Panc1 (cell line): ENCODE measurements around the gene TJP3. TPM values are rescaled to one million over a fixed set of nuclear protein-coding genes. Genes with fewer than 3 reads are reported as not detected.
"Not testable (repeated sequence)": the region's sequence is repeated elsewhere in the genome, so short reads cannot be mapped to it uniquely, and the experiment has no call there.

Source experiments
- ATAC-seq: fragments of 200-7000 bp; cut with Tn5 transposase; 2 replicates; pipeline ENCODE4 v1.9.1; 2020; ENCODE audit warnings: mild to moderate bottlenecking, moderate library complexity
- BruUV-seq: library from RNA; stranded (reverse); fragments of 400-500 nt; replicated peaks from 2 replicates; lab custom pipeline; 2021; lab: Mats Ljungman, UMichigan
- CTCF ChIA-PET: fragments of 300-600 bp; sonication (Branson Sonifier 250); formaldehyde crosslinking; loops from one replicate; lab custom pipeline; 2022; ENCODE audit warnings: antibody characterized with exemption; lab: Charles Lee
- POLR2A ChIA-PET: fragments of 300-600 bp; sonication (Branson Sonifier 250); formaldehyde crosslinking; loops from one replicate; lab custom pipeline; 2022; ENCODE audit warnings: antibody characterized with exemption; lab: Charles Lee
- DNase-seq: peaks from one replicate; pipeline ENCODE4 v3.0.0-alpha.2; 2010; ENCODE audit warnings: low read depth, low spot score
- H3K27ac ChIP-seq: 2 replicates; pipeline ENCODE4 v1.5.1; 2011; ENCODE audit warnings: mild to moderate bottlenecking, low read length, inconsistent platforms
- H3K27me3 ChIP-seq: fragments of 200-500 bp; sonication (Bioruptor generic); 2 replicates; pipeline ENCODE4 v1.6.0; 2014; ENCODE audit warnings: low read length, inconsistent platforms; ENCODE audit not compliant: control insufficient read depth, insufficient read depth
- H3K36me3 ChIP-seq: fragments of 200-500 bp; sonication (Bioruptor generic); 2 replicates; pipeline ENCODE4 v1.5.1; 2014; ENCODE audit warnings: inconsistent platforms, mild to moderate bottlenecking, low read length, moderate library complexity; ENCODE audit not compliant: control insufficient read depth, insufficient read depth
- H3K4me1 ChIP-seq: 2 replicates; pipeline ENCODE4 v1.5.1; 2011; ENCODE audit warnings: inconsistent platforms, mild to moderate bottlenecking, low read length, moderate library complexity; ENCODE audit not compliant: control insufficient read depth, insufficient read depth
- H3K4me3 ChIP-seq, 2 experiments: 2 replicates each; pipeline ENCODE4 v1.5.1; 2011 to 2012; ENCODE audit warnings: low read depth in 2 of 2, low read length in 2 of 2, mild to moderate bottlenecking in 2 of 2, inconsistent platforms in 1 of 2, moderate library complexity in 1 of 2
- H3K9me3 ChIP-seq: fragments of 200-500 bp; sonication (Bioruptor generic); 2 replicates; pipeline ENCODE4 v1.5.1; 2014; ENCODE audit warnings: low read depth, mild to moderate bottlenecking, inconsistent platforms, low read length, moderate library complexity; ENCODE audit not compliant: control insufficient read depth, insufficient read depth
- CTCF ChIP-seq: fragments of 450-650 bp; IDR thresholded peaks from 2 replicates; pipeline ENCODE4 v1.5.1; 2017; ENCODE audit warnings: mild to moderate bottlenecking
- POLR2AphosphoS5 ChIP-seq: IDR thresholded peaks from 2 replicates; pipeline ENCODE4 v1.6.1; 2012; ENCODE audit warnings: mild to moderate bottlenecking, low read depth, low read length, moderate library complexity
- REST ChIP-seq, 2 experiments: IDR thresholded peaks; 2 replicates each; pipeline ENCODE4 v1.6.1; 2011 to 2012; ENCODE audit warnings: low read depth in 2 of 2, control low read depth in 1 of 2, low read length in 1 of 2, mild to moderate bottlenecking in 1 of 2, moderate library complexity in 1 of 2; ENCODE audit not compliant: insufficient read depth in 1 of 2
- SIN3A ChIP-seq: IDR thresholded peaks from 2 replicates; pipeline ENCODE4 v1.6.1; 2012; ENCODE audit warnings: low read depth, mild to moderate bottlenecking, low read length, moderate library complexity, borderline replicate concordance; ENCODE audit not compliant: insufficient read depth
- TCF7L2 ChIP-seq: IDR thresholded peaks from 2 replicates; pipeline ENCODE4 v1.6.1; 2011; ENCODE audit warnings: mild to moderate bottlenecking, low read depth, low read length, inconsistent platforms
- in situ Hi-C: cut with HindIII; loops from 2 replicates; pipeline ENCODE4 v1.10.0; 2016; ENCODE audit warnings: low sequenced_read_pairs, low pct_unique_long_range_greater_than_20kb
- intact Hi-C: fragments of 100-400 bp; cut with micrococcal nuclease; formaldehyde crosslinking; loops from one replicate; pipeline ENCODE4 v1.10.0; 2022; ENCODE audit not compliant: unreplicated experiment
- total RNA-seq: library from RNA; stranded (reverse); gene quantifications from one replicate; pipeline ENCODE4 v1.2.1, GENCODE V29; 2021; ENCODE audit not compliant: unreplicated experiment

TJP3 gene
- total RNA-seq, 1 experiment from 2014 or later: 2.7 TPM

- Histone ChIP-seq H3K27ac (peak within 1 kb of the TSS; percentile 93), H3K36me3 (peaks cover 4% of the 10 kb centered on the region; the same call in 1 of the 2 replicates), H3K27me3 (no peaks in the 10 kb centered on the region), H3K4me1 (peaks cover 9% of the 10 kb centered on the region), H3K9me3 (no peaks in the 10 kb centered on the region), H3K4me3 (peak within 1 kb of the TSS; percentile 97 to 98)
- BruUV-seq: TSS peak; percentile 99
- ATAC-seq: peak; percentile 95
- intact Hi-C loops (no loop called here), in situ Hi-C loops (no loop called here)
- CTCF ChIA-PET: interaction anchor here (0.5 to 0.6 kb wide), 4 partner anchors 24 to 289 kb away, joined by 3 to 6 read pairs (median 4); no protein-coding TSS in a partner anchor
- DNase-seq: peak; percentile 91
- TF ChIP-seq POLR2AphosphoS5: peak; percentile 86
- TF ChIP-seq REST (IDR thresholded peaks at IDR 0.05; ENCODE audit: insufficient read depth in 1 of 2, low read depth in 2 of 2, low read length in 1 of 2): no peak
- TF ChIP-seq TCF7L2: peak; percentile 75; the same call in 1 of the 2 replicates
- TF ChIP-seq SIN3A: 0 out of 2 replicates have a peak, but pooled peaks have one; percentile 57
- TF ChIP-seq CTCF: no peak
- POLR2A ChIA-PET: interaction anchor here (0.5 to 1.3 kb wide), 2 partner anchors 14 to 16 kb away, joined by 5 to 18 read pairs; no protein-coding TSS in a partner anchor
Measured at GRCh38 chr19:3762501-3763459, 54.6 kb downstream of the TJP3 start, which contains the start of gene MRPL54. MRPL54 (plus strand) TSS chr19:3762682; CDS start chr19:3762701, 19 bp downstream.

GRCh38 chr19:3765121-3765520 is 56.9 kb downstream of the TJP3 start:
- H3K27ac ChIP-seq: no peak overlapping the region
- CTCF ChIA-PET: no interaction called here
- H3K4me3 ChIP-seq: no peak overlapping the region
- no peaks in the 10 kb centered on the region for H3K27me3 ChIP-seq
- POLR2A ChIA-PET: no interaction called here
- no peak for DNase-seq
- H3K4me1 ChIP-seq: peaks cover 9% of the 10 kb centered on the region
- no TSS peak for BruUV-seq
- peaks cover 4% of the 10 kb centered on the region; the same call in 1 of the 2 replicates for H3K36me3 ChIP-seq
- ATAC-seq: no peak
- intact Hi-C loops (no loop called here), in situ Hi-C loops (no loop called here)
- H3K9me3 ChIP-seq: no peaks in the 10 kb centered on the region
- TF ChIP-seq REST (IDR thresholded peaks at IDR 0.05; ENCODE audit: insufficient read depth in 1 of 2, low read depth in 2 of 2, low read length in 1 of 2): no peak
- TF ChIP-seq TCF7L2: no peak
- no peak for TF ChIP-seq SIN3A
- TF ChIP-seq CTCF: no peak
- no peak for TF ChIP-seq POLR2AphosphoS5

GRCh38 chr19:3765757-3766156 is 57.6 kb downstream of the TJP3 start:
- ATAC-seq, intact Hi-C loops, in situ Hi-C loops, H3K36me3 ChIP-seq, H3K27ac ChIP-seq, POLR2A ChIA-PET, DNase-seq, H3K9me3 ChIP-seq, H3K4me1 ChIP-seq, H3K4me3 ChIP-seq, CTCF ChIA-PET, H3K27me3 ChIP-seq, BruUV-seq: not testable (repeated sequence)
